Adrenal gland (tissue), 5 donors: ENCODE results near the gene CCDC6.

Experiments used
- POLR2A ChIP-seq, 2 donors: fragments of 450-650 bp; IDR thresholded peaks; one replicate each; pipeline ENCODE4 v1.6.1; 2017; ENCODE audit warnings: antibody characterized with exemption in 2 of 2, mild to moderate bottlenecking in 2 of 2, moderate library complexity in 1 of 2
- TF ChIP-seq, protein P1 (sequence below), 6 experiments: fragments of 450-650 bp in 4 of 6; fragments of 200-600 bp in 2 of 6; sonication (generic) in 1 of 6; IDR thresholded peaks; 1 replicate in 5 of 6; 2 replicates in 1 of 6; pipeline versions ENCODE4 v1.5.1 to v1.8.0; 2016 to 2021; ENCODE audit warnings: antibody characterized with exemption in 6 of 6, mild to moderate bottlenecking in 2 of 6, moderate library complexity in 1 of 6
- donor health status: DM: no; HTN: no; CAD: no.

DNA sequence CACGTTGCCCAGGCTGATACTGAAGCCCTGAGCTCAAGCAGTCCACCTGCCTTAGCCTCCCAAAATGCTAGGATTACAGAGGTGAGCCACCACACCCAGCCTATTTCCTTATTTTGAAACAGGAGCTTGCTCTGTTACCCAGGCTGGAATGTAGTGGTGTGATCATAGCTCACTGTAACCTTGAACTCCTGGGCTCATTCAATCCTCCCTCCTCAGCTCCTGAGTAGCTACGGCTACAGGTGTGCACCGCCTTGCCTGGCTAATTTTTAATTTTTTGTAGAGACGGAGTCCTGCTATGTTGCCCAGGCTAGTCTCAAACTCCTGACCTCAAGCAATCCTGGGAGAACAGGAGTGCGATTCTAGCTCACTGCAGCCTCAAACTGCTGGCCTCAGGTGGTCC is 164.8 kb downstream of the CCDC6 start:
- TF ChIP-seq, protein P1, sequence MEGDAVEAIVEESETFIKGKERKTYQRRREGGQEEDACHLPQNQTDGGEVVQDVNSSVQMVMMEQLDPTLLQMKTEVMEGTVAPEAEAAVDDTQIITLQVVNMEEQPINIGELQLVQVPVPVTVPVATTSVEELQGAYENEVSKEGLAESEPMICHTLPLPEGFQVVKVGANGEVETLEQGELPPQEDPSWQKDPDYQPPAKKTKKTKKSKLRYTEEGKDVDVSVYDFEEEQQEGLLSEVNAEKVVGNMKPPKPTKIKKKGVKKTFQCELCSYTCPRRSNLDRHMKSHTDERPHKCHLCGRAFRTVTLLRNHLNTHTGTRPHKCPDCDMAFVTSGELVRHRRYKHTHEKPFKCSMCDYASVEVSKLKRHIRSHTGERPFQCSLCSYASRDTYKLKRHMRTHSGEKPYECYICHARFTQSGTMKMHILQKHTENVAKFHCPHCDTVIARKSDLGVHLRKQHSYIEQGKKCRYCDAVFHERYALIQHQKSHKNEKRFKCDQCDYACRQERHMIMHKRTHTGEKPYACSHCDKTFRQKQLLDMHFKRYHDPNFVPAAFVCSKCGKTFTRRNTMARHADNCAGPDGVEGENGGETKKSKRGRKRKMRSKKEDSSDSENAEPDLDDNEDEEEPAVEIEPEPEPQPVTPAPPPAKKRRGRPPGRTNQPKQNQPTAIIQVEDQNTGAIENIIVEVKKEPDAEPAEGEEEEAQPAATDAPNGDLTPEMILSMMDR (IDR thresholded peaks at IDR 0.05) = no peak
- no peak for TF ChIP-seq POLR2A (IDR thresholded peaks at IDR 0.05)
